NB4 (cell line): ENCODE data around the gene MICALL1.

ENCODE experiments used
- DNase-seq: peaks from one replicate; pipeline ENCODE4 v3.0.0; 2010; ENCODE audit warnings: low read depth
- H3K4me3 ChIP-seq: one replicate; pipeline ENCODE4 v1.5.1; 2011; ENCODE audit warnings: mild to moderate bottlenecking, low read depth, low read length, moderate library complexity
- CTCF ChIP-seq: IDR thresholded peaks from one replicate; pipeline ENCODE4 v1.5.1; 2012; ENCODE audit warnings: low read depth, low read length
- MYC ChIP-seq: IDR thresholded peaks from 2 replicates; pipeline ENCODE4 v1.6.1; 2011; ENCODE audit warnings: low read depth, low read length
- POLR2A ChIP-seq: IDR thresholded peaks from 2 replicates; pipeline ENCODE4 v1.6.1; 2011; ENCODE audit warnings: mild to moderate bottlenecking; ENCODE audit not compliant: insufficient read length; ENCODE audit errors: extremely low read depth
- TF ChIP-seq, protein P1 (sequence below): IDR thresholded peaks from 2 replicates; pipeline ENCODE4 v1.6.1; 2011; ENCODE audit warnings: low read depth, low read length

Gene MICALL1

GRCh38 chr22:37979782-37980181 lies 73.7 kb downstream of the MICALL1 start:
- TF ChIP-seq, protein P1, sequence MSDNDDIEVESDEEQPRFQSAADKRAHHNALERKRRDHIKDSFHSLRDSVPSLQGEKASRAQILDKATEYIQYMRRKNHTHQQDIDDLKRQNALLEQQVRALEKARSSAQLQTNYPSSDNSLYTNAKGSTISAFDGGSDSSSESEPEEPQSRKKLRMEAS = no peak
- TF ChIP-seq POLR2A (no peak), MYC (no peak), CTCF (no peak)
- no peak for DNase-seq
- no peak overlapping the region for H3K4me3 ChIP-seq

DNA sequence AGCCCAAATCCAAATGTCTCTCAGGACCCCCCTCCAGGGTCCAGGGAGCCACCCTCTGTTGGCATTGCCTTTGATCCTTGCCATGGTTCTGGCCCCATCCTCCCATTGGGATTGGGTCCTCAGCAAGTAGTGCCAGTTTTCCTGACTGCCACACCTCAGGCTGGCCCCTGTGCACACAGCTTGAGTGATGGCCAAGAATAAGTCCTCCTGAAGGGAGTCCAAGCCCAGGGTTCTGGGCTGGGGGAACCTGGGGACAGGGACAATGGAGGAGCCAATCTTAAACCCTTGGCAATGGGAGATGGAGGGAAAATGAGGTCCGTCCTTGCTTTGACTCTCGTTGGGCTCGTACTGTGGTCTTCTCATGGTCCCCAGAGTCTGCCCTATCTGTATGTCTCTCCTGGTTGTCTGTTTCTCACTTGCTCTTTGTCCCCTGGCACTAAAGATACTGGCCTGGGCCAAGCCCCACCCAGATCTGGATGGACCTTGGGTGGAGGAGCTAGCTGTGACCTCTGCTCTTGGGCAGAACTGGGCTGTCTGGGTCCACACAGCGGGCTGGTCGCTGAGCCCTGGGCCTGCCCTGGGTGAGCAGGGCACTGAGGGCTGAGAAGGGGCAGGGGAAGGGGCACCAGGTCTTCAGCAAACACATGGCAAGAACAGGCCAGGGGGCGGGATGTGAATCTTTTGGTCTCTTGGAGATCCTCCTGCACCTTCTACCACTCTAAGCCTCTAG lies 75.3 kb downstream of the MICALL1 start:
- H3K4me3 ChIP-seq = no peak overlapping the region
- TF ChIP-seq MYC (no peak), CTCF (no peak), POLR2A (no peak)
- TF ChIP-seq, protein P1 = no peak
- no peak for DNase-seq

- H3K4me3 ChIP-seq = no peak overlapping the region
- TF ChIP-seq CTCF = no peak
Measured at GRCh38 chr22:37982151-37982785, 76.2 kb downstream of the MICALL1 start.

DNA sequence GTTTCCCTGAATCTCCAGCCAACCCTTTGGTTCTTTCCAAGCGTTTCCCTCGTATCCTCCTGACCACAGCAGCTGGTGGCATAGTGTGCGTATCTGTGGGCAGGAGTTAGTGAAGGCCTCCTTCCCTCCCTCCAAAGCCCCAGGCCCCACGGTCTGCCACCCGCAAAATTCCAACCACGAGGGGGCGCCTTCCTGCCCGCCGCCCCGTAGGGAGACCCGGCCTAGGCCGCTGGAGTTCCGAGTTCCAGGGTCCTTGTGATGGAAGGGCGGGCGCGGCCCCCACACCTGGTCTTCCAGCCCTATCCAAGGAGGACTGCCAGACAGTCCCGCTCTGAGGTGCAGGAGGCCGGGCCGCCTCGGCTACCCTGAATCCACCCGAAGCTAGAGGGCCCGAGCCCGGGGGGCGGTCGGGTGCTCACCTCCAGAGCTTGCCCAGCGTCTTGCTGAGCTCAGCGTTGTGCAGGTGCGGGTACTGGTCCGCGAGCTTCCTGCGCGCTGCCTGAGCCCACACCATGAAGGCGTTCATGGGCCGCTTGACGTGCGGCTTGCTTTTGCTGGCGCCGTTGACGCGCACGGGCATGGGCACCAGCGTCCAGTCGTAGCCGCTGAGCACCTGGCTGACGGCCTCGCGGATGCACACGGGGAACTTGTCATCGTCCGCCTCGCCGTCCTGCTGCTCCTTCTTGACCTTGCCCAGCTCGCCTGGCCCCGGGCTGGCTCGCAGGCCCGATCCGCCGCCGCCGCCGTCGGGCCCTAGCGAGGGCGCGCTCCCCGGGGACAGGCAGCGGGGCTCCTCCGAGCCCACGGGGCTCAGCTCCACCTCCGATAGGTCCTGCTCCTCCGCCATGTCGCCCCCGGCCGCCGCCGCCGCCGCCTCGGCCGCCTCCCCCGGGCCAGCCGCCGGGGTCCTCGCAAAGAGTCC lies 77.1 kb downstream of the MICALL1 start:
- H3K4me3 ChIP-seq = no peak overlapping the region
- no peak for DNase-seq
- TF ChIP-seq POLR2A (no peak), CTCF (no peak), MYC (no peak)
- TF ChIP-seq, protein P1 = no peak

More at GRCh38 chr22:37982151-37982785, 76.2 kb downstream of the MICALL1 start:
- no peak for DNase-seq

- H3K4me3 ChIP-seq = no peak within 1 kb of the TSS
- DNase-seq = no peak
- TF ChIP-seq CTCF = no peak
- no peak for TF ChIP-seq POLR2A
- TF ChIP-seq MYC = no peak
- TF ChIP-seq, protein P1 = no peak
Measured at GRCh38 chr22:37983860-37984791, 78.0 kb downstream of the MICALL1 start, which contains the start of gene SOX10. TSS of gene SOX10 (minus strand) at chr22:37984555. CDS start at chr22:37983784, 771 bp downstream.
